GM19238 (cell line): ENCODE data around the gene CLEC11A.
A peak's percentile ranks its signal among the peaks of the same experiment; 100 is the strongest.

Experiments used
- DNase-seq: peaks from one replicate; pipeline ENCODE4 v3.0.0; 2011; ENCODE audit warnings: low spot score; ENCODE audit not compliant: insufficient read length

The CLEC11A gene

DNA sequence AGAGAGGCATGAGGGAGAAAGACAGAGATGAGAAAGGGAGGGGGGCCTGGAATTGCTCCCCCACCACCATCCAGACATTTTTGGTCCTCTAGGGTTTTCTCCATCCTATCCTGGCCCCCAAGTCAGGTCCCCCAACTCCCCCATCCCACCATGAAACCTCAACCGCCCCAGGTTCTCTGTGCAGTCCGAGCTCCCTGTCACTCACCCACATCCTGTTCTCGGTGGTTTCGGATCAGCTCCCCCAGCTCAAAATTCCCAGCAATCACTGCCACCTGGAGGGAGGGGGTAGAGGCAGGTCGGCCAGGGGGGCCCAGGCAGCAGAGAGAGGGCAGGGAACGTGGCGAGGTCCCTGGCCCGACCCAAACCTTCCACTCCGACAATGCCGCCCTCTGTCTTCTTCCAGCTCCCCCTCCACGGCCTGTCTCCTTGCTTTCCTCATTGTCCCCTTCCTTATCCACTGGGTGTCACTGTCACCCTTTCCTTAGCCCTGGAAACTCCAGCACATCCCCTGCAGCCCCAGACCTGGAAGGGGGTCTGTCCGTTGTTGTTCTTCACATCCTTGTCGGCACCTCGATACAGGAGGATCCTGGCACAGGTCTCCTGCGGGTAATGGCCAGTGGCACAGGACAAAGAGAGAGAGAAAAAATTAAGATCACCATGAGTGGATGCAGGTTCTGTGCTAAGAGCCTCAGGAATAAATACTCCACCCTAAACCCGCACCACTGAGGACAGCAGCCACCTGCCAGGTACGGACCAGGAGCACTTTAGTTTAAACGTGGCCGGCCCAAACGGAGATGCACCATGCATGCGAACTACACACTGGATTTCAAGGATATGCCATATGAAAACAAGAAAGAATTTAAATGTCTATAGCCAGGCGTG, 19.0 kb upstream of the CLEC11A start:
- no peak for DNase-seq

DNA sequence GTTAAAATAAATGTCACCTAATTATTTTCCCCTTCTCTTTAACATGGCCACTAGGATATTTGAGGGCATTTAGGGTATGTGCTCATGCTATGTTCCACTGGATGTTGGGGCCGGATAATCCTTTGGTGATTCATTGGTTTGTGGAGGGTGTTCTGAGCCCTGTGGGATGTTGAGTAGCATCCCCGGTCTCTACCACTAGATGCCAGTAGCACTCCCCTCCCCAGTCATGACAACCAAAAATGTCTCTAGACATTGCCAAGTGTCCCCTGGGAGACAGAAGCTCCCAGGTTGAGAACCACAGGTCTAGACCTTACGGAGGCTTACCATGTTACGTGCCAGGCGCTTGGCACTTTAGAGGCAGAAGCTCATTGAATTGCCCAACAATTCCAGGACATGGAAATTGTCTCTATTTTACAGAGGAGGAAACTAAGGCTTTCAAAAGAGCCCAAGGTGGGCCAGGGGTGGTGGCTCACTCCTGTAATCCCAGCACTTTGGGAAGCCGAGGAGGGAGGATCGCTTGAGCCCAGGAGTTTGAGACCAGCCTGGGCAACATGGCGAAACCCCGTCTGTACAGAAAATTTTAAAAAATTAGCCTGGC, 17.6 kb upstream of the CLEC11A start:
- peak; percentile 72 for DNase-seq

DNA sequence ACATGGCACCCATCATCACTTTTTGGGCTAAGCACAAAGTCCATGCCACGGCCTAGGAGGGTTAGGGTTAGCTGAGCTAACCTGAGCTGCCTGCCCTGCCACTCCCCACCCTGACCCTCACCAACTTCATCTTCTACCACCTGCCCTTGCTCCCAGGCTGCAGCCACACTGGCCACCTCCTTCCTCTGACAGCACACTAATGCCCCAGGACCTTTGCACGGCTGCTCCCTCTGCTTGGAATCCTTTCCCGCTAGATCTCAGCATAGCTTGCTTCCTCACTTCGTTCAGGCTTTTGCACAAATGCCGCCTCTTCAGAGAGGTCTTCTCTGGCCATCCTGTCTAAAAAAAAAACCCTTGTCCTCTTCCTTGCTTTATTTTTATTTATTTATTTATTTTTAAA, 16.8 kb upstream of the CLEC11A start:
- no peak for DNase-seq

DNA sequence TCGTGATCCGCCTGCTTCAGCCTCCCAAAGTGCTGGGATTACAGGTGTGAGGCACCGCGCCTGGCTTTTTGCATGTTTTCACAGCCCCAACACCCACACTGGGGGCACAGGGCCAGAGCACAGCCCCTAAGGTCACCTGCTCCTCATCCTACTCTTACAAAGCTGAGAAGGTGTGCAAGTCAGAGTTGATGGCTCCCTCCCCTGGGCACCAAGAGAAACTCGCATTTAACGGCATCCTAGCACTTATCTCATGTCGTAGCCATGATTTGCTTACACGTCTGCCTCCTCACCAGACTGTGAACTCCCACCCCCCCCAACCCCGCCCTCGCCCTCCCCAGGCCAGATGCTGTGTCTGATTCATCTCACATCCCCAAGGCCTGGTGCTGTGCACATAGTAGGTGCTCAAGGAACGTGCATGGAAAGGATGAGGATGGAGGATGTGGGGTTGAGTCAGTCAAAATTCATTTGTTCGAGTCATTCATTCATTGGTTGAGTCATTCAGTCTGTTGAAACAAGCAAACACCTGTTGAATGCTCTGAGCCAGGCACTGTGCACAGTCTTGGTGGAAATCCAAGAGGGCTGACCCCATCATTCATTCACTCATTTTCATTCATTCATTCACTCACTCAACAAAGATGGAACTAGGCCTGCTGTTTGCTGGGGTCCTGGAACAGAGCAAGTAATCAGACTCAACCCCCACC, 14.8 kb upstream of the CLEC11A start:
- no peak for DNase-seq

DNA sequence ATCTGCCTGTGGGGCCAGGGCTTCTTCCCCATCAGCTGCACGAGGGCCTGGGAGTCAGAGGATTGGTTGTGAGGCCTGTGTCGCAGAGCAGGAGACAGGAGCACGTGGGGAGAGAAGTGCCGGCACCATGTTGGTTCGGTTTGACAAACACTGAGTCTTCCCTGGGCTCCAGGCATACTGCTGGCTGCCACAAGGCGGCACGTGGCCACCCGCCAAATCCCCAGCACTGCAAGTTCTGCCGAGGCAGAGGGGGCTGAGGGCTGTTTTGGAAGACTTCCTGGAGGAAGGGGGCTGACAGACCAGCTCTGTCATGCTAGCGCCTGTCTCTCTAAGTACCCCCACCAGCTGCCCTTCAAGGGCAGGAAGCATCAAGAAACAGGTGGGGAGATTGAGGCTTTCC, 13.1 kb upstream of the CLEC11A start:
- DNase-seq = no peak

DNA sequence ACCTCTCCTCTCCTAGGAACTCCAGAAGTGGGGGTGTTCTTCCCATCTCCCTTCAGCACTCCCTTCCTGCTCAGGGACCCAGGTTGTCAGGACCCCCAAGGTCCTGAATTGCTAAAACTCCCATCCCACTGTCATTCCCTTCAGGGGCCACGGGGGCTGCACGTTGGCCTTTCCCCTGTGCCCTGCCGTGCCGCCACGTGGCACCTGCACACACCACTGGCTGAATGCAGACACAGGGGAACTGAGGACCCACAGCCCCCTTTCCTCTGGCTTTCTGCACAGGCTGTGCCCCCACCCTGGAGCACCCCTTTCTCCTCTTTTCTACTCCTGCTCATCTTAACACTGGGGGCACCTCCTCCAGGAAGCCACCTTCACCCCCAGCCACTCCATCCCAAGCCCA, 12.6 kb upstream of the CLEC11A start:
- no peak for DNase-seq

DNA sequence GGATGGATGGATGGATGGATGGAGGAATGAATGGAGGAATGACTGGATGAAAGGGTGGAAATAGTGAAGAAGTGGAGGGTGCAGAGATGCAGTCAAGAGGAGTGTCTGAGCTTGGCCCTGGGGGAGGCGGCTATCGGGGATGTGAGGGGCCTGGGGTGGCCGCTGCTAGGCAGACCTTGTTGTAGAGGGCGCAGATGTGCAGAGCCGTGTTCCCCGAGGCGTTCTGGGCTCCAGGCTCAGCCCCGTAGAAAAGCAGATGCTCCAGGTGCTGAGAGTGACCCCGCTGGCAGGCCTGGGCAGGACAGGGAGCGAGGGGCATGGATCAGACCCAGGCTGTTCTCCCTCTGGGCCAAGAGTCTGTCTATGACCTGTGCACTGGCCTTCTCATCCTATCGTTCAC, 12.0 kb upstream of the CLEC11A start:
- DNase-seq = no peak

DNA sequence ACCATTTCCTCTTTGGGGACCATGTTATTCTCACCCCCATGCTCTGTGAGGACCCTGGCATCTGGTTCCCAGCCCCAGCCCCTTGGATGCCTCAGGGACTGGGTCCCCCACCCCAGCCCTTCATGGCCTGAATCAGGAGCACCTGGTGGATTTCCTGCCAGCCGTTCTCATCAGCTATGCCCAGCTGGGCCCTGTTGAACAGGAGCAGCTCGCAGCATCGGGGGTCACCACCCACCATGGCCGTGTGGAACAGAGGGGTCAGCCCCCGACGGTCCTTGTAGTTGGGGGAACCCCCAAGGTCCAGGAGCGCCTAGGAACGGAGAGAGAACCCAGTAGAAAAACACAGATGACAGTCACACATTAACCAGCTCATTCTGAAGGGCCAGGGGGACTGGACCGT, 11.4 kb upstream of the CLEC11A start:
- DNase-seq = no peak

DNA sequence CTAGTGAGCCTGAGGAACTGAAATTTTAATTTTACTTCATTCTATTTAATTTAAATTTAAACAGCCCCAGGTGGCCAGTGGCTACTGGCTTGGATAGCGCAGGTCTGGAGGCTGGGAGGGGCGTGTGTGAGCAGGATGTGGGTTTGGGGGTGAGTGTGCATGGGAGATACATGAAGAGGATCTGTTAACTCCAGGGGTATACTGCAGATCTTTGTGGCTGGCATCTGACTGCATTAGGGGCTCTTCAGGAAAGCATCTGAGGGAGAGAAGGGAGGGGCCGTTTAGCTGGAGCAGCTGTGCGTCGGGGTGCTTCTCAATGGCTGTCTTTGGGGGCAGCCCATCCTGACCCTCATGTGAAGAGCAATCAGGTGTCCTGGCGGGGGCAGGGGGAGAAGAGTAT, 10.3 kb upstream of the CLEC11A start:
- DNase-seq = no peak

DNA sequence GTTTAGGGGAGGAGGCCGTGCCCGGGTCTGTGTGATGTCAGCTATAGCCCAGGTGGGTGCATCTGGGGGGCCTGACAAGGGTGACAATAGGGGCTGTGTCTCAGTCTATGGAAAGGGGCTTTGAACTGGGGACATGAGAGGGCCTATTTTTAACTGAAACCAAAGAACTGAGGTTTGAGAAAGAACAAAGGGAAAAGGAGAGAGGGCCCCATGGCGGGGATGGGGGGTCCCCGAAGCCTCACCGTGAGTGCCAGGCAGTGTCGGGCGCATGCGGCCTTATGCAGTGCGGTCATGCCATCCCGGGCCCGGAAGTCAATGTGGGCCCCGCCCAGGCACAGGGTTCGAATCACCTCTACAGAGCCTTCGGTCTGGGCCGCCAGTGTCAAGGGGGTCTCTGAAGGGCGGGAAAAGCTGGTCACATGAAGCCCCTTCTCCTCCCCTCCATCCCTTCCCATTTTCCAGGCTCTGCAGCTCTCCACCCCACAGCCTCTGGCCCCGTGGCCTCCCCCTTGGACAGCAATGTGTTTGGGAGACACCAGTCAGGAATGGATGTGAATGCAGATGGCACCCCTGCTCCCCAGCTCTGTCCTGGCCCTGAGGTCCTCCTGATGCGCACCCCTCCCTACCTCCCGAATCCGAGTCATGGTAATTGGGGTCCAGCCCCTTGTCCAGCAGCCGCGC, 9.5 kb upstream of the CLEC11A start:
- no peak for DNase-seq

DNA sequence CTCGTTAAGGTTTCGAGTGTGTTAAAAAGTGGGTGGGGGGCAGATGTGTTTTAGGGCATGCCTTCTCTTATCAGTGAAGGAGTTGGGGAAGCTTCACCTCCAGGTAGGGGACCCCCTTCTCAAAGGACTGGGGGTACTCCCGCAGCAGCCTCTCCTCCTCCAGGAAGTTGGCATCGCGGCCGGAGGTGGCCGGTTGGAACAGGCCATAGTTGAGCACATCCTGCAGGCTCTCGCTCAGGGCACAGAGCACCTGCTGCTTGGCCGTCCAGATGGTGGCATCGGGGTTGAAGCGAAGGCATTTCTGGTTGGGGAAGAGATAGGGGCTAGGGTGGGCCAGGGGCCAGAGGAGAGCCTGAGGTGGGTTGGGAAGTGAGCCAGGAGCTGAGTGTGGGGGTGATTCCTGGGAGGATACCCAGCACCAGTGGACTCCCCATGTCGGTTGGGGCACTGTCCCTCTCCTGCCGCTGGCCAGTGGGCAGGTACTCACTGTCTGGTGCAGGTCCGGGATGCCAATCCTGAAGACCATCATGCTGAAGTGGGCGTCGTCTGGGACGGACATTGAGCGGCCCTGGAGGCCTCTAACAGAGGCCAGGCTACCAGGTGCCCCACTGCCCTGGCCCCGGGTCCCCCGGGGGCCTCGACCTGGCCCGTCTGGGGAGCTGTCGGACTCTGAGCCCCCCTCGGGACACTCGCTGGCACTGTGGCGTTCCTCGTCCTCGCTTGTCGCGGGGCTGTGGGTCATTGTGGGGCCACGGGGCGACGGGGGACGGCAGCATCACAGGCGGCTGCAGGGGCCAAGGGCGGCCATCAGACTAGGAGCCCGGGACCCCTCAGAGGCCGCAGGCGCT, 6.8 kb upstream of the CLEC11A start:
- no peak for DNase-seq

DNA sequence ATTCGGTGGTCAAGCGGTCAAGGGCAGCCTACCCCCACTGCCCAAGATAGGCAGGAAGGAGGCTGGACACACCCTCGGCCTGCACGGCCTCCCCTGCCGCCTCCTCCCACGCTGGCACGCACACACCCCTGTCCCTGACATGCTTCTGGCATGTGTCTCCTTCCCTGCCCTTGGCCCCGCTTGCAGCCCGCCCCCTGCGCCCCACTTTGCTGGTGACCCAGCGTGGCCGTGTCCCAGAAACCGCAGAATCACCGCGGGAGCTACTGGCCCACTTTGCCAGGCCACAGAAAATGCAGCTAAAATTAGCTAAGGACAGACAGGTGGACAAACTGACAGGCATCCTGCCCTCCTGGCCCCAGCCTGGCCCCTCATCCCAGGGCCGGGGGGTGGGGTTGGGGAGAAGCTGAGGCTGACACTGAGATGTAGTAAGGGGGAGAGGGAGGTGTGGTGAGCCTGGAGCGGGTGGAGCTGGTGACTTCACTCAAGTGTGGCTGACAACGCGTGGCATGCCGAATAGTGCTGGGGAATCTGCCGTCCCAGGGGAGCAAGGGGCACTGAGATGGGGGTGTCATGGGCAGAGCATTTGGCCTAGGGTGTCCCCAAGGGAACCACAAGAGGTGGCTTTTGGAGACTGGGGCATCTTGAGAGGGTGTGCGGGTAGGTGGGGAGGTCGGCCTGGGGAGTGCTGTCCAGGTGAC, 6.0 kb upstream of the CLEC11A start:
- DNase-seq = no peak

DNA sequence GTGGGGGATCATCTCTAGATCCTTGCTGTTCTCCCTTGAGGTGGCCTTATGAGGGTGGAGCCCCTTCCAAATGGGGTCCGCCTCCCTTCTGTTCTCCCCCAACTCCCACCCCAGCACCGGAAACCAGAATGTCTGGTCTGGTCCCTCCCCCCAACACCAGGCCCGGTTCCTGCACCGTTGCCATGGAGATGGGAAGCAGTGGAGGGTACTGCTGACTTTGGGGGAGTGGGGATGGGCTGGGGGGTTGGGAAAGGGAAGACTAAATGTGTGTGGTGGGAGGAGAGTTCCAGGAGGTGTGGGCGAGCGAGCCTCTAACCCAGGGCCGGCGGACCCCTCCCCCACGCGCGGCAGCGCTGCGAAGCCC, 5.3 kb upstream of the CLEC11A start:
- DNase-seq = no peak

DNA sequence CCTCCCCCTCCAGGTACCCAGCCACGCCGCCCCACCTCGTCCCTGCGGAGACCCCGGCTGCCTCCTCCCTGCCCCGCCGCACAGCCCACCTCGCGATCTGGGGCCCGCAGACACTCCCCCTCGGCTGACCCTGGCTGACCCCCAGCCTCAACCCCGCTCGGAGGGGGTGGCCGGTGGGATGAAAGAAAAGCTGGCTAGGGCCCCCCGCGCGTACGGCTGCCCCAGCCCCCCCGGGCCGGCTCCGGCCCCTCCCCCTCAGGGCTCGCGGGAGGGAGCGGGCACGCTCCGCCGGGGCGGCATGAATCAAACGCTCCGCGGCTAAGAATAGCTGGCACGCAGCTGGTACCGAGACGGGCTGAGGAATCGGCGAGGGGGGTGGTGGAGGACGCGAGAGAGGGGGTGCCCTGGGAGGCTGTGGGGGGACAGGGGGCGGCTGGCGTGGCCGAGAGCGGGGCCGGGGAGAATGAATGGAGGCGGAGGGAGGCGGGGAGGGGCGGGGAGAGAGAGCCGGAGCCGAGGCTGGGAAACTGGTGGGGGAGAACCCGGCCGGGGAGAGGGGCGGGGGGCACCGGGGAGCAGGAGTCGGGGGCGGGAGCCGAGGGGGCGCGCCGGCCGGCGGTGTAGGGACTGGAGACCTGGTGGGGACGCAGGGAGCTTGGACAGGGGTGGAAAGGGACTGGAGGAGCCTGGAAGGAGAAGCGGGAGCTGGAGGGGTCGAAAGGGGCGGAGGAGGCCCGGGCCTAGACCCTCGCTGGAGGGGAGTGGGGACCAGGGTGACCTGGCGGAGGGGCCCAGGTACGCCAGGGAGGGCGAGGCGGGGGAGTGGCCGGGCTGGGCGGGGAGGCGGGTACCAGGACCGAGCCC, 4.7 kb upstream of the CLEC11A start:
- DNase-seq = no peak

DNA sequence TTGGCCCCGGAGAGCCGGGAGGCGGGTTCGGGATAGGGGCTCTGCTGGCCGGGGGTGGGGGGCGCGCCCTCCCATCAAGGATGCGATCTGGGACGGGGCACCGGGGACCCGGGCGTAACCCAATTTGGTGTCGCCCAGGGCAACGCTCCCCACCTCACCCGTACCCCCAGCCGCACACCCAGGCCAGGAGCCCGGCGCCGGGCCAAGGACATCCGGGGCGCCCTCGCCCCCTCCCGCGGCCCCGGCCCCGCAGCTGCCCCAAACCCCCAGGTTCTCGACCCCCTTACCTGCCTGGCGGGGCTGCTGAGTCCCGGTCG, 4.1 kb upstream of the CLEC11A start:
- no peak for DNase-seq

DNA sequence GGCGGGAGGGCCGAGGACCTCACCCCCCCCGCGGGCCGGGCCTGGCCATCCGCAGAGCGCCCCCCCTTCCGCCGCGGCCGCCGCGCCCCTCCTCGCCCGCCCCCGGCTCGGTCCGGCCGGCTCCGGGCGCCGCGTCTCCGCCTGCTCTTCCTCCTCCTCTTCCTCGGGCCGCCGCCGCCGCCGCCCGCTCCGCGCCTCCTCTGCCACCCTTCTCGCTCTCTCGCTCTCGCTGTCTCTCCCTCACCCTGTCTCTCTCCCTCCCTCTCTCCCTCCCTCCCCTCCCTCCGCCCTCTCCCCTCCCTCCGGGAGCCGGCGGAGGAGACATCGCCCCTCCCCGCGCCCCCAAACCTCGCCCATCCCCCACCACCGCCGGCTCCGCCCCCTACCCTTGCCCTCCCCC, 3.6 kb upstream of the CLEC11A start, which contains the start of gene SHANK1:
SHANK1 (minus strand) TSS at position 237 of the 400 bp plus-strand sequence. CDS start 2,883 bp downstream, outside the sequence.
- DNase-seq = no peak

DNA sequence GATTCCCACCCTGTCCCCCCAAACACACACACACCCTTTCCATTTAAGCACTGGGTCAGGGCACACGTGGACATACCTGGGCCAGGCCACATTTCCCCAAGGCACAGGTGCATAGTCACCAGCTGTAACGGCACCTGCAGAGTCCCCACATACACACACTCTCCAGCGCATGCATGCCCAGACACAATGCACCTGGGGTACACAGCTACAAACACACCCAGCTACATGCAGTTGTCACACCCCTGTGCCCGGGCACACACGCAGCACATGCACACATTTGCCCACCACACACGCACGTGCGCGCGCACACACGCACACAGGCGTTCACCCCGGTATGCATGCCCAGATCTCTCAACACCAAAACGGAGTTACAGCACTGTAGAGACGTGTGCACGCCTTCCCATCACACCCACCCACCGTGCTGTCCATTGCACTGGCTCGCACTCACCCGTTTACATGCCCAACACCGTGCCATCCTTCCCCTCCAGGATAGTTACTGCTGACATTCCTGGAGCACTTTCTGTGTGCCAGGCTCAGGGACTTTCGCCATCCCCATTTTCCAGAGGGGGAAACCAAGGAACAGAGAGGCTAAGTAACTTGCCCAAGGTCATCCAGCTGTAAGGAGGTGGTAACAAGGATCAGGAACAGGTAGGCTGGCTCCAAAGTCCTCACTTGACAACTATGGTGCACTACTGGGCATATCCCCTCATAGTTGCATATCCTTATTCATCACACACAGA, 2.8 kb upstream of the CLEC11A start:
- DNase-seq = no peak

DNA sequence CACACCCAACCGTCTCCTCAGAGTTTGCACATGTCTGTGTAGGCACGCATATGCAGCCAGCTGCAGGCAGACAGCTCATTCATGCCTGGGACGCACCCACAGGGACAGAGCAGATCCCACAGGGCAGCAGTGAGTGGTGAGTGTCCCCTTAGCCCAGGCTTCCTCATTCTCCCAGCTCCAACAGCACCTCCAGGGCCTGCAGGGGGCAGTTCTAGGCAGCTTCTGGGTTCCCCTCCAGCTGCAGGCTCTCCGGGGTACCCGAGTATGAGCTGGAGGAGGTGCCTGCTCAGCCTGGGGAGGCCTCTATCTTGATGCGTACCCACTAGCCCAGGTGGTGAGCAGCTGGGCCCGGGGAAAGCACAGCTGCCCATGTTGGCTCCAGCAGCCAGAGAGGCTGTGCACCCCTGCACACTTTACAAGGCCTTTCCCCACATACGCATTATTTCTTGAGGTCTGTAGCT, 2.2 kb upstream of the CLEC11A start:
- no peak for DNase-seq
